Ovary (tissue), 9 donors: ENCODE data around the gene UBTD1. TPM values are rescaled to one million over a fixed set of nuclear protein-coding genes. Genes with fewer than 3 reads are reported as not detected.
A peak's percentile ranks its signal among the peaks of the same experiment; 100 is the strongest.

Experiments
- DNase-seq, 5 donors: peaks; one replicate each; pipeline ENCODE4 v3.0.0-alpha.2; 2019 to 2020
- H3K27ac ChIP-seq, 2 donors: fragments of 200-600 bp; one replicate each; pipeline versions ENCODE4 v1.5.1 to v1.8.0; 2019 to 2022
- H3K27me3 ChIP-seq: fragments of 200-600 bp; one replicate; pipeline ENCODE4 v1.8.0; 2022
- H3K36me3 ChIP-seq: fragments of 200-600 bp; sonication (generic); one replicate; pipeline ENCODE4 v1.5.1; 2019
- H3K4me1 ChIP-seq: one replicate; pipeline ENCODE4 v1.8.1; 2013; ENCODE audit warnings: mild to moderate bottlenecking, moderate library complexity; ENCODE audit not compliant: insufficient read depth
- H3K4me3 ChIP-seq: fragments of 200-600 bp; sonication (generic); one replicate; pipeline ENCODE4 v1.5.1; 2017
- H3K9me3 ChIP-seq, 2 donors: fragments of 200-600 bp in 1 of 2; sonication (generic) in 1 of 2; one replicate each; pipeline versions ENCODE4 v1.5.1 to v1.8.1; 2013 to 2019; ENCODE audit warnings: mild to moderate bottlenecking in 1 of 2, moderate library complexity in 1 of 2
- CTCF ChIP-seq, 3 donors: fragments of 450-650 bp in 2 of 3; fragments of 200-600 bp in 1 of 3; IDR thresholded peaks; one replicate each; pipeline versions ENCODE4 v1.5.1 to v1.8.0; 2016 to 2022; ENCODE audit warnings: antibody characterized with exemption in 3 of 3, mild to moderate bottlenecking in 1 of 3
- EP300 ChIP-seq: sonication (generic); formaldehyde crosslinking; IDR thresholded peaks from one replicate; pipeline ENCODE4 v1.6.1; 2017; ENCODE audit warnings: antibody characterized with exemption
- POLR2A ChIP-seq: fragments of 450-650 bp; IDR thresholded peaks from one replicate; pipeline ENCODE4 v1.6.1; 2017; ENCODE audit warnings: antibody characterized with exemption, mild to moderate bottlenecking, moderate library complexity
- WGBS, 3 donors: extraction: QIAGEN DNeasy Blood & Tissue Kit in 1 of 3; methylation state at CpG; one replicate each; pipeline versions ENCODE4 v1.1.5 to v1.1.7; 2013 to 2017; 5-methylcytosine and 5-hydroxymethylcytosine counted together
- intact Hi-C, 4 donors: fragments of 100-400 bp; cut with DNase I; formaldehyde crosslinking; loops; one replicate each; pipeline versions ENCODE4 v1.11.0 to v1.15.1; 2022 to 2023
- polyA plus RNA-seq, 2 donors: library from polyadenylated mRNA; stranded (reverse); fragments of 200-250 nt in 1 of 2; fragments of 350-450 nt in 1 of 2; fragmentation: Illumina TruSeq in 1 of 2; extraction: RNeasy Lipid Tissue Mini Kit (QIAGEN cat#74804) in 1 of 2; gene quantifications; one replicate each; pipeline ENCODE4 v1.2.3, GENCODE V29; 2013 to 2014
- total RNA-seq, 7 donors: library from RNA; depleted of rRNA in 2 of 7; stranded (reverse); fragments of >200 nt in 2 of 7; fragmentation: NEBNext Ultra II Directional in 3 of 7; extraction: Animal tissue kit (Norgen Biotek cat#: 25700) in 3 of 7; gene quantifications; one replicate each; pipeline versions ENCODE4 v1.1.0 to v1.2.4, GENCODE V29; 2016 to 2023
- donor health status: DM: no; HTN: no; CAD: no; lungs with moderate emphysema.
- donor health status: DM: no; HTN: no; CAD: no.
- donor health status: Bipolar disorder and iron deficiency.
- donor health status: DM: yes; HTN: yes; CAD: no.
- donor health status: DM: no; HTN: no; CAD: no.
- donor health status: DM: yes; HTN: yes; CAD: no.

The UBTD1 gene
- total and polyA plus RNA-seq, 9 donors: 0.20 to 15.2 (median 11.5) TPM

GRCh38 chr10:97570146-97570788 lies 71.5 kb downstream of the UBTD1 start:
- no peak for TF ChIP-seq CTCF (IDR thresholded peaks at IDR 0.05)
- TF ChIP-seq EP300: no peak
- TF ChIP-seq POLR2A: no peak
- Histone ChIP-seq H3K4me3 (no peak overlapping the region), H3K4me1 (no peaks in the 10 kb centered on the region), H3K27me3 (no peaks in the 10 kb centered on the region), H3K36me3 (no peaks in the 10 kb centered on the region), H3K27ac (no peak overlapping the region), H3K9me3 (no peaks in the 10 kb centered on the region)
- intact Hi-C loops: no loop called here
- 91 to 92% (median 92%) methylated on average over 33 of the region's 33 CpGs for WGBS, 3 donors
- DNase-seq: no peak

- no peaks in the 10 kb centered on the region for H3K9me3 ChIP-seq
- peak in 1 of 5 donors; percentile 27 for DNase-seq
- H3K27me3 ChIP-seq: no peaks in the 10 kb centered on the region
- H3K36me3 ChIP-seq: no peaks in the 10 kb centered on the region
- no peaks in the 10 kb centered on the region for H3K4me1 ChIP-seq
- H3K4me3 ChIP-seq: no peak overlapping the region
- 58 to 80% (median 77%) methylated on average over 4 to 5 of the region's 5 CpGs for WGBS, 3 donors
- intact Hi-C loops: no loop called here
- H3K27ac ChIP-seq: no peak overlapping the region
- TF ChIP-seq POLR2A: no peak
- no peak for TF ChIP-seq CTCF (IDR thresholded peaks at IDR 0.05)
- no peak for TF ChIP-seq EP300
Observed at GRCh38 chr10:97570789-97571471, 72.2 kb downstream of the UBTD1 start.

- TF ChIP-seq EP300 (no peak), CTCF (IDR thresholded peaks at IDR 0.05) (no peak), POLR2A (no peak)
- no peak overlapping the region for H3K4me3 ChIP-seq
- H3K27ac ChIP-seq: no peak overlapping the region
- no peaks in the 10 kb centered on the region for H3K4me1 ChIP-seq
- H3K27me3 ChIP-seq: no peaks in the 10 kb centered on the region
- no peak for DNase-seq
- no peaks in the 10 kb centered on the region for H3K9me3 ChIP-seq
- intact Hi-C loops: loop anchor here in 1 of 4 donors (2.0 kb wide), 1 partner anchor 39 kb away; no protein-coding TSS in a partner anchor
- WGBS, 3 donors: 79 to 87% (median 83%) methylated on average over 3 of the region's 3 CpGs
- no peaks in the 10 kb centered on the region for H3K36me3 ChIP-seq
Observed at GRCh38 chr10:97571622-97572021, 72.9 kb downstream of the UBTD1 start.

- peak in 2 of 3 donors; percentile 43 to 64 for TF ChIP-seq CTCF (IDR thresholded peaks at IDR 0.05)
- no peak for TF ChIP-seq EP300
- no peak for TF ChIP-seq POLR2A
- Histone ChIP-seq H3K9me3 (no peaks in the 10 kb centered on the region), H3K27ac (no peak within 1 kb of the TSS), H3K36me3 (no peaks in the 10 kb centered on the region), H3K4me3 (no peak within 1 kb of the TSS), H3K27me3 (no peaks in the 10 kb centered on the region), H3K4me1 (no peaks in the 10 kb centered on the region)
- intact Hi-C loops: loop anchor here in 1 of 4 donors (2.0 kb wide), 1 partner anchor 38 kb away; no protein-coding TSS in a partner anchor
- DNase-seq: peak; percentile 54 to 74 (median 59)
- 69 to 71% (median 71%) methylated on average over 16 of the region's 16 CpGs for WGBS, 3 donors
Observed at GRCh38 chr10:97572214-97572989, 73.7 kb downstream of the UBTD1 start, which contains the start of gene ANKRD2. Gene ANKRD2, plus strand, starts transcription at chr10:97572779. Its CDS starts 10 bp downstream, at chr10:97572789.
